H1 (cell line): Measurements from ENCODE around the gene IMP3. TPM values are rescaled to one million over a fixed set of nuclear protein-coding genes. Genes with fewer than 3 reads are reported as not detected.

ENCODE experiments used
- CHD7 ChIP-seq: fragments of 300-600 bp; sonication (generic); IDR thresholded peaks from 2 replicates; pipeline ENCODE4 v1.7.1; 2012; ENCODE audit warnings: low read length, moderate library complexity, mild to moderate bottlenecking, inconsistent platforms; ENCODE audit not compliant: insufficient replicate concordance
- GTF2F1 ChIP-seq: IDR thresholded peaks from 2 replicates; pipeline ENCODE4 v1.6.1; 2012; ENCODE audit warnings: low read depth, low read length, improper control_type of control experiment, borderline replicate concordance
- HDAC2 ChIP-seq, 2 experiments: fragments of 300-600 bp in 1 of 2; sonication (generic) in 1 of 2; IDR thresholded peaks; 2 replicates each; pipeline ENCODE4 v1.6.1; 2011 to 2012; ENCODE audit warnings: low read depth in 2 of 2, low read length in 2 of 2, mild to moderate bottlenecking in 2 of 2, moderate library complexity in 2 of 2, borderline replicate concordance in 1 of 2, inconsistent platforms in 1 of 2
- MAX ChIP-seq: IDR thresholded peaks from 2 replicates; pipeline ENCODE4 v1.6.1; 2012; ENCODE audit warnings: inconsistent platforms
- NANOG ChIP-seq: IDR thresholded peaks from 2 replicates; pipeline ENCODE4 v1.6.1; 2011; ENCODE audit warnings: low read length, low read depth, mild to moderate bottlenecking, inconsistent platforms; ENCODE audit not compliant: insufficient read depth, poor library complexity, severe bottlenecking
- polyA plus RNA-seq, 7 experiments: library from polyadenylated mRNA; depleted of rRNA in 3 of 7; stranded (reverse) in 5 of 7; unstranded in 2 of 7; fragments of >200 nt in 5 of 7; fragments of 200-250 nt in 2 of 7; gene quantifications; 1 replicate in 5 of 7; 2 replicates in 1 of 7; 4 replicates in 1 of 7; pipeline versions ENCODE4 v1.2.1 to v1.2.3, GENCODE V29; 2011 to 2013; ENCODE audit warnings: missing spikeins in 2 of 7, mixed read lengths in 2 of 7
- total RNA-seq: library from RNA; stranded (reverse); fragmentation: NEBNext Ultra II Directional; extraction: Animal tissue kit (Norgen Biotek cat#: 25700); gene quantifications from 2 replicates; pipeline ENCODE4 v1.2.1, GENCODE V29; 2021

Gene IMP3
- total and polyA plus RNA-seq, 2 of the 8 experiments (the other 6 are each of a cell fraction or from before 2014, with no cell fraction given), result 114 to 273 TPM

GRCh38 chr15:75594276-75594675 is 45.7 kb downstream of the IMP3 start (continued):
- no peak for TF ChIP-seq MAX
- no peak for TF ChIP-seq GTF2F1
- no peak for TF ChIP-seq HDAC2 (IDR thresholded peaks at IDR 0.05; ENCODE audit: borderline replicate concordance in 1 of 2, low read depth in 2 of 2, low read length in 2 of 2)
- TF ChIP-seq CHD7, result no peak
- no peak for TF ChIP-seq NANOG
- TF ChIP-seq, all 59 proteins: peak for 0
